Karpas-422 (cell line): Measurements from ENCODE around the gene OST4. TPM values are rescaled to one million over a fixed set of nuclear protein-coding genes. Genes with fewer than 3 reads are reported as not detected.

Experiments
- DNase-seq: peaks from one replicate; pipeline ENCODE4 v3.0.0-alpha.2; 2015
- H2AFZ ChIP-seq: fragments of 200-600 bp; sonication (generic); 2 replicates; pipeline ENCODE4 v1.6.1; 2014; ENCODE audit warnings: antibody characterized with exemption, low read length, mixed read lengths
- H3K27ac ChIP-seq: fragments of 200-600 bp; sonication (generic); 2 replicates; pipeline ENCODE4 v1.5.1; 2014; ENCODE audit warnings: mild to moderate bottlenecking, low read length, moderate library complexity
- H3K27me3 ChIP-seq: fragments of 200-600 bp; sonication (generic); 2 replicates; pipeline ENCODE4 v1.6.1; 2014; ENCODE audit warnings: low read length, mixed read lengths
- H3K36me3 ChIP-seq: fragments of 200-600 bp; sonication (generic); 2 replicates; pipeline ENCODE4 v1.6.1; 2014; ENCODE audit warnings: low read length, mixed read lengths; ENCODE audit not compliant: insufficient read depth
- H3K4me1 ChIP-seq: fragments of 200-600 bp; sonication (generic); 2 replicates; pipeline ENCODE4 v1.6.1; 2014; ENCODE audit warnings: mild to moderate bottlenecking, low read length, mixed read lengths
- H3K4me2 ChIP-seq: fragments of 200-600 bp; sonication (generic); 2 replicates; pipeline ENCODE4 v1.6.1; 2014; ENCODE audit warnings: low read length, low read depth, mild to moderate bottlenecking; ENCODE audit not compliant: poor library complexity, severe bottlenecking
- H3K4me3 ChIP-seq: fragments of 200-600 bp; sonication (generic); 2 replicates; pipeline ENCODE4 v1.5.1; 2014; ENCODE audit warnings: mild to moderate bottlenecking, antibody characterized with exemption, low read length, mixed read lengths
- H3K79me2 ChIP-seq: fragments of 200-600 bp; sonication (generic); 2 replicates; pipeline ENCODE4 v1.6.1; 2014; ENCODE audit warnings: mild to moderate bottlenecking, low read length, mixed read lengths
- H3K9ac ChIP-seq: fragments of 200-600 bp; sonication (generic); 2 replicates; pipeline ENCODE4 v1.6.0; 2014; ENCODE audit warnings: low read length
- H3K9me2 ChIP-seq: fragments of 200-600 bp; sonication (generic), shearing (Covaris generic); replicated peaks from 2 replicates; pipeline ENCODE4 v1.6.0; 2014; ENCODE audit warnings: mild to moderate bottlenecking, low read length, moderate library complexity; ENCODE audit not compliant: insufficient read depth
- H3K9me3 ChIP-seq: fragments of 300-700, 200-600 bp; sonication (generic); 2 replicates; pipeline ENCODE4 v1.6.1; 2014; ENCODE audit warnings: low read length, mixed read lengths
- H4K20me1 ChIP-seq: fragments of 200-600 bp; sonication (generic); 2 replicates; pipeline ENCODE4 v1.6.1; 2014; ENCODE audit warnings: mild to moderate bottlenecking, antibody characterized with exemption, low read length, low read depth; ENCODE audit not compliant: insufficient read depth
- total RNA-seq: library from RNA; depleted of rRNA; stranded (reverse); fragments of >200 nt; shearing (Covaris generic); gene quantifications from 2 replicates; pipeline ENCODE4 v1.2.3, GENCODE V29; 2014; ENCODE audit warnings: low replicate concordance

Gene OST4
- total RNA-seq, 1 experiment from 2014 or later, result 402 TPM

GRCh38 chr2:27089111-27089954 lies 17.9 kb upstream of the OST4 start:
- Histone ChIP-seq H2AFZ (no peak overlapping the region), H3K9ac (no peak overlapping the region), H3K4me3 (no peak overlapping the region), H3K27ac (no peak overlapping the region), H3K27me3 (no peaks in the 10 kb centered on the region), H3K36me3 (no peaks in the 10 kb centered on the region), H3K9me2 (no peaks in the 10 kb centered on the region), H3K4me1 (peaks cover 23% of the 10 kb centered on the region), H3K9me3 (no peaks in the 10 kb centered on the region), H3K4me2 (no peak overlapping the region), H4K20me1 (no peaks in the 10 kb centered on the region), H3K79me2 (no peaks in the 10 kb centered on the region)
- DNase-seq, result no peak

GRCh38 chr2:27088634-27089033 lies 17.2 kb upstream of the OST4 start:
- Histone ChIP-seq H3K36me3 (no peaks in the 10 kb centered on the region), H3K27me3 (no peaks in the 10 kb centered on the region), H4K20me1 (no peaks in the 10 kb centered on the region), H3K9ac (no peak overlapping the region), H3K27ac (no peak overlapping the region), H3K9me3 (no peaks in the 10 kb centered on the region), H3K4me1 (peaks cover 23% of the 10 kb centered on the region), H3K4me2 (no peak overlapping the region), H3K4me3 (no peak overlapping the region), H3K79me2 (no peaks in the 10 kb centered on the region), H3K9me2 (no peaks in the 10 kb centered on the region), H2AFZ (no peak overlapping the region)
- DNase-seq, result no peak

GRCh38 chr2:27087823-27088410 lies 16.5 kb upstream of the OST4 start:
- no peaks in the 10 kb centered on the region for H3K36me3 ChIP-seq
- H3K4me2 ChIP-seq, result no peak overlapping the region
- H4K20me1 ChIP-seq, result no peaks in the 10 kb centered on the region
- H2AFZ ChIP-seq, result no peak overlapping the region
- no peaks in the 10 kb centered on the region for H3K9me3 ChIP-seq
- H3K79me2 ChIP-seq, result no peaks in the 10 kb centered on the region
- H3K4me1 ChIP-seq, result peaks cover 23% of the 10 kb centered on the region
- H3K9me2 ChIP-seq, result no peaks in the 10 kb centered on the region
- H3K9ac ChIP-seq, result no peak overlapping the region
- no peak overlapping the region for H3K27ac ChIP-seq
- no peak for DNase-seq
- H3K4me3 ChIP-seq, result no peak overlapping the region
- no peaks in the 10 kb centered on the region for H3K27me3 ChIP-seq

GRCh38 chr2:27086724-27087593 lies 15.5 kb upstream of the OST4 start, which contains the start of gene KHK:
Gene KHK (plus strand): TSS chr2:27086772. CDS start chr2:27087260, 488 bp downstream.
- Histone ChIP-seq H3K4me1 (peaks cover 26% of the 10 kb centered on the region), H3K9ac (peak within 1 kb of the TSS; percentile 69), H3K4me3 (peak within 1 kb of the TSS; percentile 65), H3K36me3 (no peaks in the 10 kb centered on the region), H3K27ac (no peak within 1 kb of the TSS), H3K4me2 (peak within 1 kb of the TSS; percentile 83), H3K9me3 (no peaks in the 10 kb centered on the region), H4K20me1 (no peaks in the 10 kb centered on the region), H2AFZ (peak within 1 kb of the TSS; percentile 85; the same call in 1 of the 2 replicates), H3K27me3 (no peaks in the 10 kb centered on the region), H3K79me2 (no peaks in the 10 kb centered on the region), H3K9me2 (no peaks in the 10 kb centered on the region)
- no peak for DNase-seq

- peak; percentile 97 for DNase-seq
- Histone ChIP-seq H3K9ac (peak overlapping the region; percentile 69), H3K79me2 (no peaks in the 10 kb centered on the region), H3K27me3 (no peaks in the 10 kb centered on the region), H3K4me1 (peaks cover 33% of the 10 kb centered on the region), H4K20me1 (no peaks in the 10 kb centered on the region), H3K9me2 (no peaks in the 10 kb centered on the region), H2AFZ (peak overlapping the region; percentile 85; the same call in 1 of the 2 replicates), H3K4me3 (peak overlapping the region; percentile 65), H3K36me3 (no peaks in the 10 kb centered on the region), H3K27ac (no peak overlapping the region), H3K4me2 (peak overlapping the region; percentile 83), H3K9me3 (no peaks in the 10 kb centered on the region)
Measured at GRCh38 chr2:27086090-27086723, 14.8 kb upstream of the OST4 start.

DNA sequence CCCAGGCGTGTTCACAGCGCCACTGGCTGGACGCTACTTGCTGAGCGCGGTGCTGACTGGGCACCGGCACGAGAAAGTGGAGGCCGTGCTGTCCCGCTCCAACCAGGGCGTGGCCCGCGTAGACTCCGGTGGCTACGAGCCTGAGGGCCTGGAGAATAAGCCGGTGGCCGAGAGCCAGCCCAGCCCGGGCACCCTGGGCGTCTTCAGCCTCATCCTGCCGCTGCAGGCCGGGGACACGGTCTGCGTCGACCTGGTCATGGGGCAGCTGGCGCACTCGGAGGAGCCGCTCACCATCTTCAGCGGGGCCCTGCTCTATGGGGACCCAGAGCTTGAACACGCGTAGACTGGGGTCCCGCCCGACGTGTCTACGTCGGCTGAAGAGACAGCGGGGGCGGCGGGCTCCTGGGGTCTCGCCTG lies 14.2 kb upstream of the OST4 start:
- H3K4me2 ChIP-seq, result peak overlapping the region; percentile 83
- H3K9ac ChIP-seq, result peak overlapping the region; percentile 69
- no peak overlapping the region for H3K27ac ChIP-seq
- no peaks in the 10 kb centered on the region for H4K20me1 ChIP-seq
- DNase-seq, result no peak
- no peaks in the 10 kb centered on the region for H3K36me3 ChIP-seq
- no peaks in the 10 kb centered on the region for H3K9me3 ChIP-seq
- peak overlapping the region; percentile 85; the same call in 1 of the 2 replicates for H2AFZ ChIP-seq
- H3K9me2 ChIP-seq, result no peaks in the 10 kb centered on the region
- no peaks in the 10 kb centered on the region for H3K79me2 ChIP-seq
- peaks cover 37% of the 10 kb centered on the region for H3K4me1 ChIP-seq
- H3K4me3 ChIP-seq, result peak overlapping the region; percentile 65
- no peaks in the 10 kb centered on the region for H3K27me3 ChIP-seq

- Histone ChIP-seq H3K4me3 (peak overlapping the region; percentile 65), H2AFZ (no peak overlapping the region), H3K36me3 (no peaks in the 10 kb centered on the region), H3K9me3 (no peaks in the 10 kb centered on the region), H3K79me2 (no peaks in the 10 kb centered on the region), H4K20me1 (no peaks in the 10 kb centered on the region), H3K9me2 (no peaks in the 10 kb centered on the region), H3K27ac (no peak overlapping the region), H3K4me2 (peak overlapping the region; percentile 83), H3K4me1 (peaks cover 37% of the 10 kb centered on the region), H3K9ac (peak overlapping the region; percentile 69; the same call in 1 of the 2 replicates), H3K27me3 (no peaks in the 10 kb centered on the region)
- no peak for DNase-seq
Measured at GRCh38 chr2:27085062-27085672, 13.7 kb upstream of the OST4 start.
